GM12801 (cell line): Measurements from ENCODE around the gene AKR1B1.

Experiments used
- CTCF ChIP-seq: IDR thresholded peaks from one replicate; pipeline ENCODE4 v1.5.1; 2011; ENCODE audit warnings: control low read depth; ENCODE audit not compliant: insufficient read length; ENCODE audit errors: extremely low read depth

AKR1B1 gene

GRCh38 chr7:134493091-134493490 is 34.2 kb upstream of the AKR1B1 start:
- no peak for TF ChIP-seq CTCF

GRCh38 chr7:134485203-134485602 is 26.3 kb upstream of the AKR1B1 start:
- no peak for TF ChIP-seq CTCF

- no peak for TF ChIP-seq CTCF
Observed at GRCh38 chr7:134483296-134483695, 24.4 kb upstream of the AKR1B1 start.

- TF ChIP-seq CTCF = no peak
Observed at GRCh38 chr7:134482858-134483257, 24.0 kb upstream of the AKR1B1 start.

- no peak for TF ChIP-seq CTCF
Observed at GRCh38 chr7:134481167-134481566, 22.3 kb upstream of the AKR1B1 start.

- TF ChIP-seq CTCF = no peak
Observed at GRCh38 chr7:134480730-134481129, 21.8 kb upstream of the AKR1B1 start.

GRCh38 chr7:134480202-134480601 is 21.3 kb upstream of the AKR1B1 start:
- TF ChIP-seq CTCF = no peak

GRCh38 chr7:134478707-134479106 is 19.8 kb upstream of the AKR1B1 start:
- no peak for TF ChIP-seq CTCF
